HG02938 (cell line): ENCODE results near the gene ANKRD35.
"Not testable (repeated sequence)": the region's sequence is repeated elsewhere in the genome, so short reads cannot be mapped to it uniquely, and the experiment has no call there.

Experiments used
- ATAC-seq: cut with Tn5 transposase; IDR thresholded peaks from one replicate; pipeline ENCODE4 v1.9.1; 2021; ENCODE audit warnings: mild to moderate bottlenecking, moderate library complexity; ENCODE audit not compliant: unreplicated experiment

ANKRD35 gene, protein sequence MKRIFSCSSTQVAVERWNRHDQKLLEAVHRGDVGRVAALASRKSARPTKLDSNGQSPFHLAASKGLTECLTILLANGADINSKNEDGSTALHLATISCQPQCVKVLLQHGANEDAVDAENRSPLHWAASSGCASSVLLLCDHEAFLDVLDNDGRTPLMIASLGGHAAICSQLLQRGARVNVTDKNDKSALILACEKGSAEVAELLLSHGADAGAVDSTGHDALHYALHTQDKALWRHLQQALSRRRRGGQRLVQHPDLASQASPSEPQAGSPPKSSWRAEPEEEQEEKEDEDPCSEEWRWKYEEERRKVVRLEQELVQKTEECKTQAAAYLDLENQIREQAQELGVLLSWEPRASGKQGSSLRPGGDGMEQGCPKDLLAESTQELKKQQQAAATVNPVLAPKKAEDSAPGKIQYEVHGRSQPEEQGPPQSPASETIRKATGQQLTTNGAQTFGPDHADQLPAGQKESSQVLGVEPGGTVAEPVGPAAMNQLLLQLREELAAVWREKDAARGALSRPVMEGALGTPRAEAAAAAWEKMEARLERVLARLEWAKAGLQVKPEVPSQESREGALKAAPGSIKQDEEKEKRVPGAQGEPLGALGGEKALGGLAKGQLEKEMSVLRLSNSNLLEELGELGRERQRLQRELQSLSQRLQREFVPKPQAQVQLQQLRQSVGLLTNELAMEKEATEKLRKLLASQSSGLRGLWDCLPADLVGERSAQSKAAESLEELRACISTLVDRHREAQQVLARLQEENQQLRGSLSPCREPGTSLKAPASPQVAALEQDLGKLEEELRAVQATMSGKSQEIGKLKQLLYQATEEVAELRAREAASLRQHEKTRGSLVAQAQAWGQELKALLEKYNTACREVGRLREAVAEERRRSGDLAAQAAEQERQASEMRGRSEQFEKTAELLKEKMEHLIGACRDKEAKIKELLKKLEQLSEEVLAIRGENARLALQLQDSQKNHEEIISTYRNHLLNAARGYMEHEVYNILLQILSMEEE

DNA sequence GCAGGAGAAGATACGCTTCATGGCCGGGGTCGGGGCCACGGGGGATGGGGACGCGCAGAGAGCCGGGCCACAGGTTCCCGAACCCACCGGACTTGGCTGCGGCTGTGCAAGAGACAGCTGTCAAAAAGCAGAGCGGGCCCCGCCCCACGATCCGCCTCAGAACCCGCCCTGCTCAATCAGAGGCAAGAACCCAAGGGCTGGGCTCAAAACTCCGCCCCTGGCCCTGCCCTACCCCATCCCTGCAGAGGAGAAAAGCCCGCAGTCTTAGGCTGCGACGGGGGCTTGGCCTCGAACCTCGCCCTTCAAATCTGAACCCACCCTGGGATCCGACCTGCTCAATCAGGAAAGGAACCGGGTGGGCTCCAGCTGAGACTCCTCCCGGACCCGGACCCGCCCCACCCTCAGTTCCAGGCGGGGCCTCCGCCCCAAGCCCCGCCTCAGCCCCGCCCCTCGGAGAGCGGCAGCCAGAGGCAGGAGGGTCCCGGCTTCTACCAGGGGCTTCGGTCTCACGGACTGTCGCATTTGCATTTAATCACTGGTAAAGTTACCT lies at the start of gene ANKRD35:
Gene ANKRD35, minus strand, starts transcription at position 129 of the 550 bp plus-strand sequence. Its CDS starts 108 bp downstream, at position 21.
- peak; percentile 97 for ATAC-seq

DNA sequence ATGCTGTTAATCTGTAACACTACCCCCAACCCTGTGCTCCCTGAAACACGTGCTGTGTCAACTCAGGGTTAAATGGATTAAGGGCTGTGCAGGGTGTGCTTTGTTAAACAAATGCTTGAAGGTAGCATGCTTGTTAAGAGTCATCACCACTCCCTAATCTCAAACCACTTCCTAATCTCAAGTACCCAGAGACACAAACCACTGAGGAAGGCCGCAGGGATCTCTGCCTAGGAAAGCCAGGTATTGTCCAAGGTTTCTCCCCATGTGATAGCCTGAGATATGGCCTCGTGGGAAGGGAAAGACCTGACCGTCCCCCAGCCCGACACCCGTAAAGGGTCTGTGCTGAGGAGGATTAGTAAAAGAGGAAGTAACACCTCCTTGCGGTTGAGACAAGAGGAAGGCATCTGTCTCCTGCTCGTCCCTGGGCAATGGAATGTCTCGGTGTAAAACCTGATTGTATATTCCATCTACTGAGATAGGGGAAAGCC lies 46.9 kb upstream of the ANKRD35 start:
- not testable (repeated sequence) for ATAC-seq

- ATAC-seq = no peak
Observed at GRCh38 chr1:145927916-145928643, 42.4 kb upstream of the ANKRD35 start.

DNA sequence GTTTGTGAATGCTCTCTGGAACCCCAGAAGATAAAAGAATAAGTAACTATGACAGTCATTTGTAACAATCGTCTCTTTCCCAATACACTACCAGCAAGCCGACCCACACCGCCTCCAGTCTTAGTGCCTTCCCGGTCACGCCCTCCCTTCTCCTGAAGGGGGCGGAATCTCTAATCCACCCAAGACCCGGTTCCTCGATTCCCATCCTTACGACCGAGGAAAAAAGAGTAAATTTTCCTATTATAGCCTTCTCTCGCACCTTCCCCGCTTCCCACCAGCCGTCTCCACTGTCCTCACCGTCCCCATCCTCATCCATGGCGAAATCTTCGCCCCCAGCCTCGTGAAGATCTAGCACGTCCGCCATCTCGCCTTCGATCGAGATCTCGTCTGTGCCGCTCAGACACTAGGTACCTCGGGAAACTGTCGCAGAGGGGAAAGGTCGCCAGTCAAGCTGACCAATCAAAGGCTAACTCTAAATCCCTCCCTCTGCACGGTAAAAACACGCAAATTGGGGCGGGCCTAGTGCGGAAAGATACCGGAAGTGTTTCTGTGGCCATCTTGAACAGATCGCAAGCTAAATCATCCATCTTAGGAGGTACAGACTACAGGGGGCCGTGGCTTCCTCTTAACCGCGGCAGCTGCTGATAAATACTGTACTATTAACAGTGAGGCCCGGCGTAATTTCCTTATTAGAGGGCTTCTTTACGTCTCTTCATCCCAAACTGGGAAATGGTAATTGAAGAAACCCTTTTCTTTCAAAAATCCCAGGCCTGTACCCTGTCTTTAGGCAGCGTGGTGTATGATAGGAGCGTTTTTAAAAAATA lies 41.6 kb upstream of the ANKRD35 start, which contains the start of gene RBM8A:
Gene RBM8A, minus strand, starts transcription at position 422 of the 824 bp plus-strand sequence. Its CDS starts 58 bp downstream, at position 364.
- ATAC-seq = peak; percentile 95

DNA sequence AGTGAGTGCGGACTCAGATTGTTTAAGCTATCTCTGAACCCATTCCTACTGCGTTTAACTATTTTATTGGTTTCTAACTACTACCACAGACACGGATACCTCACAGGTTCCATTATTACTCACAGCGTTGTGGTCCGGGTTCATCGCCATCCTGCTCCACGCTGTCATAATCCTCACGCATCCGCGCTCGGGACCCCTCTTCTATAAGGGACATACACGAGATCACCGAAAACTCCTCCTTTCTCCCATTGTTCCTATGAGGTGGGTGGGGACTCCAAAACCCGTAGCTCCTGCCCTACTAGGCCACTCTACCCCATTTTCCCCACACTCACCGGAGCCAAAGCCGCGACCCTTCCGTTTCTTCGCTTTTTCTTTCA lies 41.0 kb upstream of the ANKRD35 start:
- ATAC-seq = peak; percentile 4

DNA sequence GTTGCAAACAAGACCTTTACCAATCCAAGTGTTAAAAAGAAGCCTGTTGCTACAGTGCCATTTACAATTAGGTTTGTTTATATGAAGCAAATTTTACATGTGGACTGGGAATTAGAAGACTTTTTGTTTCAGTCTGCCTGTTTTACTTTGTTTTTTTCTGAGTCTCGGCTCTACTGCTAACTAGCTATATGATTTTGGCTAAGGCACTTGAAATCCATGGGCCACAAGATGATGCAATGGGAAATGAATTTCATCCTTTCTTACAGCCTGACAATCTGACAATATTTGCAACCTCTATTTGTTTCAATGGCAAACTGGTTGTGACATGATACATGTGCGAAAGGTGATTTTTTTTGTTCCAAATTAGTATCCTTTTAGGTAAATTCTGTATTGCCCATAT lies 36.6 kb upstream of the ANKRD35 start:
- no peak for ATAC-seq

- ATAC-seq = not testable (repeated sequence)
Observed at GRCh38 chr1:145920297-145920696, 34.6 kb upstream of the ANKRD35 start.

GRCh38 chr1:145918992-145919939 lies 33.6 kb upstream of the ANKRD35 start:
- peak; percentile 73 for ATAC-seq

DNA sequence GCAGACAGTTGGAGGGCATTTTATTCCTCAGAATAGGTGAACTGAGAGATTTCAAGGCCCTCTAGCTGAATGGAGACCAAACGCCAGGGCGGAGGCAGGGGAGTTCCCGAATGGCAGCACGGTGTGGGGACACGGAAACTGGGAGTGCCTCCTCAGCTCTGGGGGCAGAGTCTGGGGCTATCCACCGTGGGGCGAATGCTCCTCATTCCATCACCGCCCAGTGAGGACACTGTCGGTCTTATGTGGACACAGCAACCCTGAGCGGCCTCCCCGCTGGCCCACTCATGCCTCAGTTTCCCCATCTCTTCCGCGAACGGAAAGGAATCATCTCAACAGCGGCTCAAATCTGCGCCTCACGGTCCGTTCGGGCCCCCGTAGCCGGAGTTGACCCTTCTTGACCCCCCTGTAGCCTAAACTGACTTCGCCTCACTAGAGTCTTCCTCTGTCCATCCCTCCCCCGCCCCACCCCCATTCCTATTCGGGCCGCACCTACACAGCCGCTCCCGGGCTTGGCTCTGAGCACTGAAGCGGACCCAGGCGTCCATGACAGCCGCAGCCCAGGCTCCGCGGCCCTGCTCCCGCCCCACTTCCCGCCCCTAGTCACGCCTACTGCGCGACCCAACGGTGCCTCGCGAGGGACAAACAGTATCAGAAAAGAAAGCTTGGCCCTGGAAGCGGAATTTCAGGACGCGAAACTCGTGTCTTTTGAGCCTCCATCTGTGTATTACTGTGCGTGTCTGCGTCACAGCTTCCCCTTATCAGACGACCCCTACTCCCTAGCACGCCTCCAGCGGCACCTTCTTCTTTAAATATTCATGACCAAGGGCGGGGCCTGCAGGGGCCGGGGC lies 32.7 kb upstream of the ANKRD35 start, which contains the start of gene PEX11B:
Gene PEX11B, minus strand, starts transcription at position 574 of the 848 bp plus-strand sequence. Its CDS starts 29 bp downstream, at position 545.
- peak; percentile 70 for ATAC-seq

GRCh38 chr1:145917595-145917994 lies 31.9 kb upstream of the ANKRD35 start:
- ATAC-seq = no peak

- no peak for ATAC-seq
Observed at GRCh38 chr1:145916745-145917144, 31.1 kb upstream of the ANKRD35 start.

GRCh38 chr1:145912128-145912641 lies 26.5 kb upstream of the ANKRD35 start:
- ATAC-seq = no peak

DNA sequence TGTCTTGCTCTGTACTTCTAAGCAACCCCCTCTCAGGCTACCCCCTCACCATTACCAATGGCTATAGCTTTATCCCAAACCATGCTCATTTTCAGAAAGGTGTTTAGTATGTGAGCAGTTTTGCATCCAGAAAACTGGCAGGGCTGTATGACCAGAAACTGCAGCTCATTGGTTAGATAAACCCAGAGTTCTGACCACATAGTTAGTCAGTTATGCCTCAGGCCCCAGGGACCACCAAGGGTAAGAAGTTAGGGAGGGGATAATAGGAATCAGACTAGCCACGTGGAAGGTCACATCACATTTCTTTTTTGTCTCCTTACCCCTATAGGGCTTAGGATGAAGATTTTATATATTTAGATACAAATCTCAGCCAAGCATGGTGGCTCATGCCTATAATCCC lies 23.0 kb upstream of the ANKRD35 start:
- no peak for ATAC-seq

DNA sequence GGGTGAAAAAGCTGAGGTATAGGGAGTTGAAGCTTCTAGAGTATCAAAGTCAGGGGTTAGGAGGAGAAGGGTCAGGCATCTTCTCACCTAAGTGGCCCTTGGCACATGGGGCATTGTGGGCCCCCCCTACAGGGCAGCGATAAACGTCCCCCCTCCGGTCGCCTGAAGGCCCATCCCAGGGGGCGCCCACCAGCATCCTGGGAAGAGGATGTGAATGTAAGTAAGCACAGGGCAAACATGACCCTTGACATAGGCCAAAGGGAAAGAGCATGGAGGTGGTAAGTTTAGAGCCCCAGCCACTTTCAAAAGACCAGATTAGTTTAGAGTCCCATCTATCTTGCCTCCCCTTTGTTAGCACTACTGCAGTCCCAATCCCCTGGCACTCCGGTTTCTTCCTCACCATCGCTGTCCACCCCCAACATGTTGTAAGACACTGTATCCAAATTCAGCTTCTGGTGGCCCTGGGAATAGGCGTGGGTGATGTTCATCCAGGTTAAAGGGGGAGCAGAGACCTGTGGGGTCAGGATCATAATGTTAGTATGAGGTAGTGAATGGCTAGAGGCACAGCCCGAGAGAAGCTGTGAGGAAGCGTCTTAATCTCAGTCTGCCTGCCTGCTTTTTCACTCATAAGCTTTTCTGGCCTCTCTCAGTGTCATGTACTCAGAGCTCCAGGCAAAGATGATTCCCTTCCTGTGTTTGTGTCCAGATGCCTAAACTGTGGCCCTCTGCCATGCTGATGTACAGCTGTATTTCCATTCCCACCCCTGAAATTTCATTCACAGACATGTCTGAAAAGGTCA lies 21.5 kb upstream of the ANKRD35 start:
- no peak for ATAC-seq

DNA sequence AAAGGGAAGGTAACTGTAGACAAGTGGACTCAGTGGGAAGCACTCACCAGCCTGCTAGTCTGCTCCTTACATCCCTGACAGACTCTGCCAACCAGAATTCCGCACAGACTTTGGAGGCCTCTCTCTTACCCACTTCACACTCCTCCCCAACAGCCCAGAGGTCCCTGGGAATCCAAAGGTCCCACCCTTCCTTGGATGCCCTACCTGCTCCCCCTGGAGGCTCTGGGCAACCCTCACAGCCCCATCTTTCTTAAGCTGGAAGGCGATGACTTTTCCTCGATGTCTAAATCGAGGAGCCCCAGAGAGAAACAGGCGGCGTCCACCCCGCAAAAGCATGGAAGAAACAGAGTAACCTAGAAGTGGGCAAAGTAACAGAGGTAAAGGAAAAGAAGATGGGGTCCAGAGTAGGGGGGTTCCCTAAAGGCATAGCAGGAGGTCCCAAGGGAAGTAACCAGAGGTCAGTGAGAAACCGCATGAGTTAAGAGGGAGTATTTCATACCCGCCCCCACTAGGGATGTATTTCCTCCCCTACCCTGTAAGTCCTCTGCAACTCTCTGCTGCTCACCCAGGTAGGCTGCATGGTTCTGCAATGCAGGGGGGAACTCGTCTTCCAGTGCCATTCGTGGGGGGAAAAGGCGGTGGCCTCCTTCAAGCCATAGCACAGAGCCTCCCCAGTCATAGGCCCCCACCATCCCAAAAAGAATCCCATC lies 15.8 kb upstream of the ANKRD35 start:
- no peak for ATAC-seq

- no peak for ATAC-seq
Observed at GRCh38 chr1:145898756-145899155, 13.1 kb upstream of the ANKRD35 start.
